Testis (tissue), 2 donors: Measurements from ENCODE around the gene NBEA.

ENCODE experiments used
- CTCF ChIP-seq, 3 experiments: fragments of 450-650 bp in 2 of 3; fragments of 200-600 bp in 1 of 3; sonication (generic) in 1 of 3; IDR thresholded peaks; one replicate each; pipeline ENCODE4 v1.5.1; 2016 to 2019; ENCODE audit warnings: antibody characterized with exemption in 3 of 3, mild to moderate bottlenecking in 2 of 3, moderate library complexity in 1 of 3
- POLR2A ChIP-seq: fragments of 450-650 bp; IDR thresholded peaks from one replicate; pipeline ENCODE4 v1.6.1; 2017; ENCODE audit warnings: antibody characterized with exemption, mild to moderate bottlenecking, moderate library complexity

GRCh38 chr13:35648201-35648600 lies 706.1 kb downstream of the NBEA start:
- TF ChIP-seq POLR2A = no peak
- TF ChIP-seq CTCF (IDR thresholded peaks at IDR 0.05) = no peak
